Upper lobe of left lung (tissue), 6 donors: Measurements from ENCODE around the gene DLAT. TPM values are rescaled to one million over a fixed set of nuclear protein-coding genes. Genes with fewer than 3 reads are reported as not detected.

Experiments used
- ATAC-seq, 2 donors: fragments of 200-7000 bp; cut with Tn5 transposase; one replicate each; pipeline ENCODE4 v1.9.1; 2022; ENCODE audit warnings: mild to moderate bottlenecking in 2 of 2, moderate library complexity in 2 of 2; ENCODE audit not compliant: low FRiP score in 2 of 2
- DNase-seq, 2 donors: peaks; one replicate each; pipeline ENCODE4 v3.0.0-alpha.2; 2019 to 2020
- H3K27ac ChIP-seq, 4 donors: fragments of 200-600 bp; sonication (generic); one replicate each; pipeline ENCODE4 v1.5.1; 2016 to 2019
- H3K27me3 ChIP-seq, 4 donors: fragments of 200-600 bp; sonication (generic); one replicate each; pipeline ENCODE4 v1.5.1; 2017 to 2019
- H3K36me3 ChIP-seq, 4 donors: fragments of 200-600 bp; sonication (generic); one replicate each; pipeline ENCODE4 v1.5.1; 2016 to 2019
- H3K4me1 ChIP-seq, 4 donors: fragments of 200-600 bp; sonication (generic); one replicate each; pipeline ENCODE4 v1.5.1; 2018 to 2019
- H3K4me3 ChIP-seq, 4 donors: fragments of 200-600 bp; sonication (generic); one replicate each; pipeline ENCODE4 v1.5.1; 2017 to 2019; ENCODE audit warnings: mild to moderate bottlenecking in 2 of 4, moderate library complexity in 1 of 4
- H3K9me3 ChIP-seq, 4 donors: fragments of 200-600 bp; sonication (generic); one replicate each; pipeline ENCODE4 v1.5.1; 2018 to 2019
- CTCF ChIP-seq, 6 experiments: fragments of 450-650 bp in 4 of 6; fragments of 200-600 bp in 2 of 6; sonication (generic) in 2 of 6; IDR thresholded peaks; one replicate each; pipeline ENCODE4 v1.5.1; 2016 to 2019; ENCODE audit warnings: antibody characterized with exemption in 6 of 6
- EP300 ChIP-seq, 4 donors: sonication (generic); formaldehyde crosslinking; IDR thresholded peaks; one replicate each; pipeline ENCODE4 v1.5.1; 2017; ENCODE audit warnings: antibody characterized with exemption in 4 of 4, control low read depth in 2 of 4
- POLR2A ChIP-seq, 4 donors: fragments of 450-650 bp; IDR thresholded peaks; one replicate each; pipeline ENCODE4 v1.5.1; 2016 to 2017; ENCODE audit warnings: antibody characterized with exemption in 4 of 4, mild to moderate bottlenecking in 2 of 4
- POLR2AphosphoS5 ChIP-seq, 2 donors: sonication (generic); formaldehyde crosslinking; IDR thresholded peaks; one replicate each; pipeline ENCODE4 v1.5.1; 2017; ENCODE audit warnings: antibody characterized with exemption in 2 of 2
- WGBS, 2 donors: methylation state at CpG; one replicate each; pipeline ENCODE4 v1.1.5; 2017 to 2018; 5-methylcytosine and 5-hydroxymethylcytosine counted together
- small RNA-seq, 4 donors: library from RNA; depleted of rRNA; stranded (forward); fragments of <200 nt; gene quantifications; one replicate each; pipeline ENCODE3, GENCODE V24; 2016
- total RNA-seq, 6 donors: library from RNA; depleted of rRNA in 4 of 6; stranded (reverse); fragments of >200 nt in 4 of 6; gene quantifications; one replicate each; pipeline versions ENCODE4 v1.1.0 to v1.2.1, GENCODE V29; 2016 to 2021
- donor health status: DM: no; HTN: no; CAD: no; lungs with moderate emphysema.
- donor health status: DM: no; HTN: yes; CAD: no; lungs with severe emphysema.

The DLAT gene
- total RNA-seq, 6 donors from 2014 or later: 12.6 to 37.7 (median 27.2) TPM

- ATAC-seq: peak in 1 of 2 donors; percentile 19
- Histone ChIP-seq H3K4me1 (no peaks in the 10 kb centered on the region), H3K36me3 (peaks cover 6 to 51% (median 25%) of the 10 kb centered on the region in 4 donors)
These were observed 72.7 kb downstream of the DLAT start for GRCh38 chr11:112097734-112098528.

GRCh38 chr11:112100462-112100861 is 75.3 kb downstream of the DLAT start:
- H3K9me3 ChIP-seq: no peaks in the 10 kb centered on the region
- 68 to 84% methylated on average over 2 of the region's 2 CpGs for WGBS, 2 donors
- H3K4me1 ChIP-seq: no peaks in the 10 kb centered on the region
- H3K36me3 ChIP-seq: peaks cover 0 to 26% (median 10%) of the 10 kb centered on the region in 4 donors
- DNase-seq (no peak), ATAC-seq (no peak)
- no peaks in the 10 kb centered on the region for H3K27me3 ChIP-seq
- no peak overlapping the region for H3K27ac ChIP-seq
- TF ChIP-seq EP300 (IDR thresholded peaks at IDR 0.05) (no peak), POLR2AphosphoS5 (IDR thresholded peaks at IDR 0.05) (no peak), POLR2A (IDR thresholded peaks at IDR 0.05) (no peak), CTCF (IDR thresholded peaks at IDR 0.05) (no peak)
- no peak overlapping the region for H3K4me3 ChIP-seq

More at GRCh38 chr11:112097734-112098528, 72.7 kb downstream of the DLAT start:
- no peak overlapping the region for H3K4me3 ChIP-seq
- no peak overlapping the region for H3K27ac ChIP-seq
- no peak for DNase-seq
- no peak for TF ChIP-seq EP300 (IDR thresholded peaks at IDR 0.05)
- TF ChIP-seq POLR2AphosphoS5 (IDR thresholded peaks at IDR 0.05): no peak
- no peak for TF ChIP-seq CTCF (IDR thresholded peaks at IDR 0.05)
- no peak for TF ChIP-seq POLR2A (IDR thresholded peaks at IDR 0.05)
- no peaks in the 10 kb centered on the region for H3K27me3 ChIP-seq
- WGBS, 2 donors: 91 to 93% methylated on average over 11 of the region's 11 CpGs
- no peaks in the 10 kb centered on the region for H3K9me3 ChIP-seq

DNA sequence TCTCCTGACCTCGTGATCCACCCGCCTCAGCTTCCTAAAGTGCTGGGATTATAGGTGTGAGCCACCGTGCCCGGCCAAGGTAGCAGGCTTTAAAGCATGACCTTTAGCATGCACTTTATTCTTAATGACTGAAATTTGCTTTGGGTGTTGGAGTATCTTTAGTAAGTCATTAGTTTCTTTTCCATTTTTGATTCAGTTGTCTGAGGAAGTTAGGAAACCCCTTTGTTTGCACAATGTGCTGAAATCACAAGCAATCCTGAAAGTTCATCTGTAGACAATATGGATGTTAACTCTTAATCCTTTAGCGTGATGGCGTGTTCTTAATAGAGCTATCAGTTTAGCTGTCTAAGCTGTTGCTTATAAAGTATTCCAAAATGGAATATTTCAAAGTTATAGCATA is 78.2 kb downstream of the DLAT start:
- H3K4me1 ChIP-seq: no peaks in the 10 kb centered on the region
- TF ChIP-seq POLR2AphosphoS5 (IDR thresholded peaks at IDR 0.05) (no peak), CTCF (IDR thresholded peaks at IDR 0.05) (no peak), POLR2A (IDR thresholded peaks at IDR 0.05) (no peak), EP300 (IDR thresholded peaks at IDR 0.05) (no peak)
- WGBS, 2 donors: 77 to 92% methylated on average over 6 of the region's 6 CpGs
- DNase-seq: no peak
- H3K27me3 ChIP-seq: no peaks in the 10 kb centered on the region
- H3K36me3 ChIP-seq: peaks cover 0 to 4% (median 1%) of the 10 kb centered on the region in 4 donors
- no peak overlapping the region for H3K4me3 ChIP-seq
- H3K27ac ChIP-seq: no peak overlapping the region
- no peak for ATAC-seq
- H3K9me3 ChIP-seq: no peaks in the 10 kb centered on the region

DNA sequence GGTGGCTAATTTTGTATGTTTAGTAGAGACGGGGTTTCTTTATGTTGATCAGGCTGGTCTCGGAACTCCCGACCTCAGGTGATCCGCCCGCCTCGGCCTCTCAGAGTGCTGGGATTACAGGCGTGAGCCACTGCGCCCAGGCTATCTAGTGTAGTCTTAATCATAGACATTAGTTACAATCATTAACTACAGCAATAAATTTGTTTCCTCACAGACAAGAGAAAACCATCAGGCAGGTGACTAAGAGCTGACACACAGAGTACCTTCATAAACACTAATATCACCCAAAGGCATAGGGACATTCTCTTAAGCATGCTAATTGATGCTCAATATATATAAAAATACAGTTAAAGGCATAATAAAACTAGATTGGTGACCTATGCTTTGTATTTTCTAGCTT is 80.9 kb downstream of the DLAT start:
- H3K36me3 ChIP-seq: peaks cover 0 to 2% (median 0%) of the 10 kb centered on the region in 4 donors

More for the DNA sequence above, 80.9 kb downstream of the DLAT start:
- TF ChIP-seq POLR2AphosphoS5 (IDR thresholded peaks at IDR 0.05) (no peak), CTCF (IDR thresholded peaks at IDR 0.05) (no peak), POLR2A (IDR thresholded peaks at IDR 0.05) (no peak), EP300 (IDR thresholded peaks at IDR 0.05) (no peak)
- 98 to 99% methylated on average over 8 of the region's 8 CpGs for WGBS, 2 donors
- Histone ChIP-seq H3K27me3 (no peaks in the 10 kb centered on the region), H3K4me3 (no peak overlapping the region), H3K9me3 (no peaks in the 10 kb centered on the region), H3K27ac (no peak overlapping the region), H3K4me1 (no peaks in the 10 kb centered on the region)
- no peak for ATAC-seq
- DNase-seq: peak in 1 of 2 donors; percentile 31

Small RNA genes lying within 50 kb of the gene (small RNA-seq; reads per million reads assigned to genes)
- gene AP000907.3 (0 reads per million in 4 donors), gene RNU6-893P (0 reads per million in 4 donors)

Other genes with a start within 250 kb of the DLAT start
- gene ALG9, start 153.8 kb upstream of the DLAT start, total RNA-seq: 10 to 100 TPM; 15.7 to 34.8 (median 20.9) TPM
- 1 to 10 TPM in 5 of 6 donors, under 1 TPM in 1; 0.44 to 5.2 (median 2.6) TPM for gene FDXACB1, start 146.2 kb upstream of the DLAT start, total RNA-seq
- 10 to 100 TPM in 5 of 6 donors, 1 to 10 TPM in 1; 2.1 to 29.4 (median 19.5) TPM for gene CFAP68, start 145.9 kb upstream of the DLAT start, total RNA-seq
- 10 to 100 TPM; 21.0 to 79.7 (median 30.2) TPM for gene CRYAB, start 113.6 kb upstream of the DLAT start, total RNA-seq
- gene HSPB2, start 112.7 kb upstream of the DLAT start, total RNA-seq: 1 to 10 TPM in 3 of 6 donors, under 1 TPM in 1, not detected in 2; 0.61 to 6.5 (median 1.9) TPM
- 10 to 100 TPM in 4 of 6 donors, 1 to 10 TPM in 2; 7.1 to 26.7 (median 11.3) TPM for gene C11orf52, start 106.5 kb upstream of the DLAT start, total RNA-seq
- gene DIXDC1, start 88.1 kb upstream of the DLAT start, total RNA-seq: 10 to 100 TPM; 10.9 to 55.5 (median 15.7) TPM
- 10 to 100 TPM in 1 of 6 donors, 1 to 10 TPM in 5; 1.2 to 24.1 (median 4.0) TPM for gene PIH1D2, start 48.6 kb downstream of the DLAT start, total RNA-seq
- 10 to 100 TPM in 5 of 6 donors, 1 to 10 TPM in 1; 8.3 to 24.5 (median 14.9) TPM for gene NKAPD1, start 48.9 kb downstream of the DLAT start, total RNA-seq
- gene TIMM8B, start 61.3 kb downstream of the DLAT start, total RNA-seq: 10 to 100 TPM; 10.8 to 50.7 (median 31.3) TPM
- 100 to 1,000 TPM in 1 of 6 donors, 10 to 100 TPM in 5; 27.5 to 107 (median 78.8) TPM for gene SDHD, start 61.5 kb downstream of the DLAT start, total RNA-seq
- 10 to 100 TPM; 37.1 to 75.4 (median 46.8) TPM for gene IL18, start 138.7 kb downstream of the DLAT start, total RNA-seq
- gene TEX12, start 142.0 kb downstream of the DLAT start, total RNA-seq: under 1 TPM in 2 of 6 donors, not detected in 4; 0.37 to 0.89 TPM
- 10 to 100 TPM in 2 of 6 donors, 1 to 10 TPM in 4; 2.1 to 18.2 (median 8.4) TPM for gene BCO2, start 150.1 kb downstream of the DLAT start, total RNA-seq
- gene PTS, start 201.0 kb downstream of the DLAT start, total RNA-seq: 10 to 100 TPM; 15.0 to 26.5 (median 21.2) TPM
- gene PLET1, start 235.5 kb downstream of the DLAT start, total RNA-seq: not detected